H1 (cell line): ENCODE results near the gene NIPAL1. TPM values are rescaled to one million over a fixed set of nuclear protein-coding genes. Genes with fewer than 3 reads are reported as not detected.
"Not testable (repeated sequence)": the region's sequence is repeated elsewhere in the genome, so short reads cannot be mapped to it uniquely, and the experiment has no call there.

ENCODE experiments used
- CTCF ChIA-PET: fragments of 300-600 bp; sonication (Branson Sonifier 250); formaldehyde crosslinking; loops from one replicate; lab custom pipeline; 2021; ENCODE audit not compliant: partially characterized antibody; lab: Charles Lee
- POLR2A ChIA-PET: fragments of 300-600 bp; sonication (Branson Sonifier 250); formaldehyde crosslinking; loops from one replicate; lab custom pipeline; 2021; ENCODE audit warnings: inconsistent platforms; ENCODE audit not compliant: partially characterized antibody; lab: Charles Lee
- DNase-seq, 2 experiments: peaks; one replicate each; pipeline versions ENCODE4 v3.0.0 to v3.0.0-alpha.2; 2010 to 2022; ENCODE audit warnings: low spot score in 2 of 2, low read depth in 1 of 2, mixed read lengths in 1 of 2
- FAIRE-seq: peaks from 2 replicates; lab custom pipeline; 2011; peaks lifted over from hg19 to GRCh38; lab: Jason Lieb, UNC
- H2AFZ ChIP-seq: 2 replicates; pipeline ENCODE4 v1.8.1; 2012; ENCODE audit warnings: low read length, inconsistent platforms
- H2AK5ac ChIP-seq: 2 replicates; pipeline ENCODE4 v1.6.1; 2013; ENCODE audit warnings: low read depth, low read length
- H2BK120ac ChIP-seq: replicated peaks from 2 replicates; pipeline ENCODE3; 2013; ENCODE audit warnings: low read depth, low read length, inconsistent platforms
- H2BK12ac ChIP-seq: 2 replicates; pipeline ENCODE4 v1.6.1; 2013; ENCODE audit warnings: low read depth, low read length
- H2BK15ac ChIP-seq: 2 replicates; pipeline ENCODE4 v1.6.1; 2013; ENCODE audit warnings: low read length
- H2BK20ac ChIP-seq: 2 replicates; pipeline ENCODE4 v1.6.1; 2013; ENCODE audit warnings: low read length
- H2BK5ac ChIP-seq: 2 replicates; pipeline ENCODE4 v1.6.1; 2013; ENCODE audit warnings: low read depth, low read length
- H3K14ac ChIP-seq: 2 replicates; pipeline ENCODE4 v1.6.1; 2013; ENCODE audit warnings: inconsistent platforms; ENCODE audit not compliant: insufficient read length
- H3K18ac ChIP-seq: 2 replicates; pipeline ENCODE4 v1.6.1; 2013; ENCODE audit warnings: low read length; ENCODE audit errors: extremely low read depth
- H3K23ac ChIP-seq: 2 replicates; pipeline ENCODE4 v1.6.1; 2013; ENCODE audit warnings: inconsistent platforms; ENCODE audit not compliant: insufficient read length
- H3K23me2 ChIP-seq: 2 replicates; pipeline ENCODE4 v1.6.1; 2013; ENCODE audit warnings: low read depth, low read length
- H3K27ac ChIP-seq: 2 replicates; pipeline ENCODE4 v1.6.1; 2011; ENCODE audit warnings: low read depth, low read length, inconsistent platforms
- H3K27me3 ChIP-seq, 4 experiments: replicated peaks in 1 of 4; 1 replicate in 1 of 4; 2 replicates in 3 of 4; pipeline versions ENCODE4 v1.6.1 to v1.8.1; 2011 to 2013; ENCODE audit warnings: low read length in 3 of 4, mild to moderate bottlenecking in 3 of 4, inconsistent platforms in 2 of 4, mixed read lengths in 2 of 4, moderate library complexity in 1 of 4; ENCODE audit not compliant: control insufficient read depth in 3 of 4, insufficient read depth in 3 of 4; ENCODE audit errors: extremely low read depth in 1 of 4
- H3K36me3 ChIP-seq, 4 experiments: 2 replicates each; pipeline versions ENCODE4 v1.6.1 to v1.8.1; 2011 to 2013; ENCODE audit warnings: mild to moderate bottlenecking in 4 of 4, low read length in 3 of 4, moderate library complexity in 2 of 4, control low read depth in 1 of 4, inconsistent platforms in 1 of 4; ENCODE audit not compliant: insufficient read depth in 4 of 4, control insufficient read depth in 2 of 4
- H3K4ac ChIP-seq: replicated peaks from 2 replicates; pipeline ENCODE3; 2013; ENCODE audit warnings: low read length, low read depth, mixed read lengths, inconsistent platforms; ENCODE audit not compliant: insufficient read length
- H3K4me1 ChIP-seq, 4 experiments: replicated peaks in 1 of 4; 1 replicate in 1 of 4; 2 replicates in 3 of 4; pipeline versions ENCODE4 v1.6.1 to v1.8.1; 2011 to 2013; ENCODE audit warnings: low read length in 3 of 4, inconsistent platforms in 2 of 4, mixed read lengths in 1 of 4; ENCODE audit not compliant: insufficient read depth in 4 of 4, control insufficient read depth in 3 of 4
- H3K4me2 ChIP-seq, 2 experiments: 2 replicates each; pipeline versions ENCODE4 v1.6.1 to v1.8.1; 2011 to 2013; ENCODE audit warnings: low read depth in 2 of 2, low read length in 2 of 2, control low read depth in 1 of 2, inconsistent platforms in 1 of 2, mild to moderate bottlenecking in 1 of 2; ENCODE audit not compliant: insufficient read depth in 1 of 2
- H3K4me3 ChIP-seq, 4 experiments: fragments of 200-600, 300-600 bp in 1 of 4; sonication (generic), shearing (Covaris generic), sonication (Bioruptor Twin) in 1 of 4; 2 replicates each; pipeline versions ENCODE4 v1.5.1 to v1.8.1; 2011 to 2016; ENCODE audit warnings: low read length in 4 of 4, low read depth in 3 of 4, control low read depth in 2 of 4, inconsistent platforms in 2 of 4, mild to moderate bottlenecking in 2 of 4, mixed read lengths in 1 of 4, moderate library complexity in 1 of 4; ENCODE audit not compliant: insufficient read depth in 2 of 4; ENCODE audit errors: extremely low read depth in 1 of 4
- H3K56ac ChIP-seq: replicated peaks from 2 replicates; pipeline ENCODE3; 2013; ENCODE audit warnings: low read depth, mild to moderate bottlenecking, mixed read lengths, low read length, inconsistent platforms; ENCODE audit not compliant: insufficient read length
- H3K79me1 ChIP-seq: 2 replicates; pipeline ENCODE4 v1.6.1; 2013; ENCODE audit warnings: low read depth, low read length, control low read depth
- H3K79me2 ChIP-seq, 2 experiments: 2 replicates each; pipeline versions ENCODE4 v1.6.1 to v1.8.1; 2012 to 2013; ENCODE audit warnings: low read length in 2 of 2, mild to moderate bottlenecking in 2 of 2, inconsistent platforms in 1 of 2; ENCODE audit not compliant: insufficient read depth in 2 of 2, control insufficient read depth in 1 of 2
- H3K9ac ChIP-seq, 4 experiments: replicated peaks in 1 of 4; 1 replicate in 1 of 4; 2 replicates in 3 of 4; pipeline versions ENCODE4 v1.6.1 to v1.8.1; 2011 to 2013; ENCODE audit warnings: low read depth in 3 of 4, low read length in 3 of 4, control low read depth in 2 of 4, mild to moderate bottlenecking in 2 of 4, moderate library complexity in 2 of 4, inconsistent platforms in 1 of 4; ENCODE audit errors: extremely low read depth in 1 of 4
- H3K9me3 ChIP-seq, 2 experiments: 2 replicates each; pipeline versions ENCODE4 v1.6.1 to v1.8.1; 2012 to 2013; ENCODE audit warnings: mild to moderate bottlenecking in 2 of 2, moderate library complexity in 2 of 2, control low read depth in 1 of 2, inconsistent platforms in 1 of 2, low read depth in 1 of 2, low read length in 1 of 2, mixed read lengths in 1 of 2; ENCODE audit not compliant: insufficient read depth in 2 of 2
- H4K20me1 ChIP-seq, 2 experiments: replicated peaks in 1 of 2; 2 replicates each; pipeline versions ENCODE3 to v1.8.1; 2011 to 2013; ENCODE audit warnings: inconsistent platforms in 2 of 2, low read length in 2 of 2, mild to moderate bottlenecking in 1 of 2; ENCODE audit not compliant: insufficient read depth in 2 of 2, control insufficient read depth in 1 of 2
- H4K5ac ChIP-seq: 2 replicates; pipeline ENCODE4 v1.6.1; 2013; ENCODE audit warnings: low read length, low read depth, mixed read lengths, inconsistent platforms; ENCODE audit not compliant: insufficient read length
- H4K8ac ChIP-seq: 2 replicates; pipeline ENCODE4 v1.8.0; 2013; ENCODE audit warnings: mild to moderate bottlenecking, moderate library complexity, low read length, inconsistent platforms; ENCODE audit not compliant: insufficient read depth; ENCODE audit errors: extremely low read depth
- H4K91ac ChIP-seq: replicated peaks from 2 replicates; pipeline ENCODE3; 2013; ENCODE audit warnings: low read length, mixed read lengths, inconsistent platforms; ENCODE audit not compliant: insufficient read length
- WGBS, 2 experiments: shearing (Covaris generic) in 1 of 2; methylation state at CpG; one replicate each; pipeline versions ENCODE4 v1.1.6 to v1.1.7; 2013 to 2015; ENCODE audit warnings: low lambda C conversion rate in 2 of 2, mixed read lengths in 2 of 2, inconsistent platforms in 1 of 2, low coverage in 1 of 2, missing lambda C conversion rate in 1 of 2; ENCODE audit not compliant: insufficient replicate concordance in 2 of 2, insufficient coverage in 1 of 2, insufficient read length in 1 of 2; ENCODE audit errors: extremely low coverage in 1 of 2, missing lambda C conversion rate in 1 of 2; 5-methylcytosine and 5-hydroxymethylcytosine counted together
- polyA plus RNA-seq, 7 experiments: library from polyadenylated mRNA; depleted of rRNA in 3 of 7; stranded (reverse) in 5 of 7; unstranded in 2 of 7; fragments of >200 nt in 5 of 7; fragments of 200-250 nt in 2 of 7; gene quantifications; 1 replicate in 5 of 7; 2 replicates in 1 of 7; 4 replicates in 1 of 7; pipeline versions ENCODE4 v1.2.1 to v1.2.3, GENCODE V29; 2011 to 2013; ENCODE audit warnings: missing spikeins in 2 of 7, mixed read lengths in 2 of 7
- total RNA-seq: library from RNA; stranded (reverse); fragmentation: NEBNext Ultra II Directional; extraction: Animal tissue kit (Norgen Biotek cat#: 25700); gene quantifications from 2 replicates; pipeline ENCODE4 v1.2.1, GENCODE V29; 2021

Gene NIPAL1
- total and polyA plus RNA-seq, 2 of the 8 experiments (the other 6 are each of a cell fraction or from before 2014, with no cell fraction given) = 1.4 to 4.9 TPM

GRCh38 chr4:48010906-48011305, 5.7 kb upstream of the NIPAL1 start:
- not testable (repeated sequence) for DNase-seq, H4K8ac ChIP-seq, H2BK15ac ChIP-seq, H3K79me2 ChIP-seq, H3K79me1 ChIP-seq, H4K91ac ChIP-seq, H3K4ac ChIP-seq, H2AFZ ChIP-seq, H3K27ac ChIP-seq, H3K14ac ChIP-seq, H2BK5ac ChIP-seq, FAIRE-seq, H3K18ac ChIP-seq, H3K9ac ChIP-seq, H3K4me2 ChIP-seq, H4K5ac ChIP-seq, H2BK12ac ChIP-seq, H3K23me2 ChIP-seq, H4K20me1 ChIP-seq, H2AK5ac ChIP-seq, H2BK20ac ChIP-seq, H3K4me1 ChIP-seq, H3K27me3 ChIP-seq, H3K56ac ChIP-seq, H3K23ac ChIP-seq, H2BK120ac ChIP-seq, H3K4me3 ChIP-seq
- Histone ChIP-seq H3K36me3 (peaks cover 0 to 20% (median 2%) of the 10 kb centered on the region in 4 experiments; a peak in 1 of 8 replicates), H3K9me3 (peaks cover 26 to 43% of the 10 kb centered on the region in 2 experiments)
- CTCF ChIA-PET = interaction anchor here (0.5 to 1.1 kb wide), 3 partner anchors 96 to 447 kb away, joined by 3 to 4 read pairs (median 3); no protein-coding TSS in a partner anchor
- POLR2A ChIA-PET = interaction anchor here (1.4 kb wide), 1 partner anchor 16 kb away, joined by 3 read pairs; no protein-coding TSS in a partner anchor
- WGBS, 2 experiments = 87% methylated on average over 6 of the region's 6 CpGs; no CpG with 5 or more reads in 1 of the 2 experiments
